ENCODE data around the gene SRSF2. TPM values are rescaled to one million over a fixed set of nuclear protein-coding genes. Genes with fewer than 3 reads are reported as not detected.
"Not testable (repeated sequence)": the region's sequence is repeated elsewhere in the genome, so short reads cannot be mapped to it uniquely, and the experiment has no call there.

Gene SRSF2
- total RNA-seq, 2 donors from 2014 or later, result 242 to 351 TPM

DNA sequence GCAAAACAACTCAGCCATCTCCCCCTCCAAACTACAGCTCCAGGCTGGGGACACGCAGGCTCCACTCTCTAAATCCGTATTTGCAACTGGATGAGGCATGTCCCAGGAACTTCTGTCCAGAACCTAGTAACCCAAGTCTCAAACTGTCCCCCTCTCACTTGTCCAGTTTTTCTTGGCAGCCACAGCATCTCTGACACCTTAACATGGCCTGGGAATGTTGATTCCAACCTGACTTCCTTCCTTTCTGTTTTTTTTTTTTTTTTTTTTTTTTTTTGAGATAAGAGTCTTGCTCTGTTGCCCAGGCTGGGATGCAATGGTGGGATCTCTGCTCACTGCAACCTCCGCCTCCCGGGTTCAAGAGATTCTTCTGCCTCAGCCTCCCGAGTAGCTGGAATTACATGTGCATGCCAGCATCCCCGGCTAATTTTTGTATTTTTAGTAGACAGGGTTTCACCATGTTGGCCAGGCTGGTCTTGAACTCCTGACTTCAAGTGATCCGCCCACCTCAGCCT is 38.6 kb downstream of the SRSF2 start:
- H3K9me3 Mint-ChIP-seq; H3K36me3 Mint-ChIP-seq; ATAC-seq; DNase-seq (ENCODE audit: low spot score in 2 of 2): not testable (repeated sequence)
- peak overlapping the region in 1 of 2 donors; percentile 47 for H3K27ac Mint-ChIP-seq

GRCh38 chr17:76697702-76698465 is 39.2 kb downstream of the SRSF2 start:
- Mint-ChIP-seq H3K9me3 (no peaks in the 10 kb centered on the region), H3K27ac (no peak overlapping the region), H3K36me3 (no peaks in the 10 kb centered on the region)
- ATAC-seq (no peak), DNase-seq (ENCODE audit: low spot score in 2 of 2) (no peak)

- H3K36me3 Mint-ChIP-seq, result no peaks in the 10 kb centered on the region
- no peak overlapping the region for H3K27ac Mint-ChIP-seq
- DNase-seq (ENCODE audit: low spot score in 2 of 2) (no peak), ATAC-seq (peak in 1 of 2 donors; percentile 24)
- no peaks in the 10 kb centered on the region for H3K9me3 Mint-ChIP-seq
Measured at GRCh38 chr17:76696763-76697701, 40.1 kb downstream of the SRSF2 start.

DNA sequence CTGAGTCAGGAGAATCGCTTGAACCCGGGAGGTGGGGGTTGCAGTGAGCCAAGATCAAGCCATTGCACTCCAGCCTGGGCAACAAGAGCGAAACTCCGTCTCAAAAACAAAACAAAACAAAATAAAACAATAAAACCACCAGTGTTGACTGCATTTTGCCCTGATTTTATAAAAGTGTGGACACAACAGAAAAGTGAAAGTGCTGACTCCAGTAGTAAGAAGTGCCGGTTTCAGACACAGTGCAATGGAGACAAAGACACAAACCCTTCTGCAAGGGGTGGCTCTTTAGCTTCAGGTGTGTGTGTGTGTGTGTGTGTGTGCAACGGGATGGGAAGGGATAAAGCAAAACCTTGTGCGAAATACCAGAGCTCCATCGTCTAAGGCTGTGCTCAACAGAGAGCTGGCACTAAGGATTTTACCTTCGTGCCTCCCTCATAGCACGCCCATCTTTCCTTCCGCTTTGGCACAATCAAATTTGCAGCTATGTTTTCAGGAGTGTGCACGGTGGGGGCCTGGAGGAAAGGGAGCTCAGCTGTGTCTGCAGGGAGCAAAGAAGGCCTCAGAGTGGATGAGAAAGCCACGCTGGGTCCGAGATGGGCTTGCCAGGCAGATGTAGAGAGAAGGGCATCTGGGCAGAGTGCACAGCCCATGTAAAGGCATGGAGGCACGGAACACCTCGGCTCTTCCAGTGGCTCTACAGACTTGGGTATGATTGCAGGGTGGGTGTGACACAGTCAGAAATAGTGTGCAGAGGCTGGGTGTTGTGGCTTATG is 41.9 kb downstream of the SRSF2 start:
- no peak for ATAC-seq
- no peak for DNase-seq (ENCODE audit: low spot score in 2 of 2)
- H3K36me3 Mint-ChIP-seq, result no peaks in the 10 kb centered on the region
- H3K9me3 Mint-ChIP-seq, result no peaks in the 10 kb centered on the region
- no peak overlapping the region for H3K27ac Mint-ChIP-seq

DNA sequence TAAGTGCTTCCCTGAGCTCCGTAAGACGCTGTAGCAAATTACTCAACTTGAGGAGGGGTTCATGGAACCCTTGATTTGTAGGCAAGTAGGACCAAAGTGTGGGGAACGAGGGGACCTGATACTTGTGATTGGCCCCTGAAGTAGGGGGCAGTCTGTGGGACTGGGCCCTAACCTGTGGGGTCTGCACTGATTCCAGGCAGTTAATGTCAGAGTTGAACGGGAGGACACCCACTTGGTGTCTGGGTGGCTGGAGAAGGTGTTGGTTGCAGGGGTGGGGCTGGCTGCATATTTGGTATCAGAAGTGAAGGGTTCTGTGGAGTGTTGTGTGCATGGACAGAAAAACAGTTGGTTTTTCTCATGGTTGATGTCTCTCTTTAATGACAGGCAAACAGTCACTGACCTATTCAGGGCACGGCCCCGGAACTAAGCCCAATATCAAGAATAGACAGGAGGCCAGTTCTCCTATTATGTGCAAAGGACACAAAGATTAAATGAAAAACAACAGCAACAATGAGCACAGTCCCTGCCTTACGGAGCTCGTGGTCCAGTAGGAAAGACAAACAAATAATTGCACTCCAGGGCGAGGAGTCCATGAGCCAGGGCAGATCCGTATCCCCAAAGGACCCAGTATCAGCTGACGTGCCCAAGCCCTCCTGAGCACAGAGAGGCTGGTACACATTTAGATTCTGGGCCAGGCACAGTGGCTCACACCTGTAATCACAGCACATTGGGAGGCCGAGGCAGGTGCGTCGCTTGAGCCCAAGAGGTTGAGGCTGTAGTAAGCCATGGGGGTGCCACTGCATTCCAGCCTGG is 45.5 kb downstream of the SRSF2 start:
- ATAC-seq (no peak), DNase-seq (ENCODE audit: low spot score in 2 of 2) (no peak)
- Mint-ChIP-seq H3K27ac (no peak overlapping the region), H3K9me3 (no peaks in the 10 kb centered on the region), H3K36me3 (no peaks in the 10 kb centered on the region)

DNA sequence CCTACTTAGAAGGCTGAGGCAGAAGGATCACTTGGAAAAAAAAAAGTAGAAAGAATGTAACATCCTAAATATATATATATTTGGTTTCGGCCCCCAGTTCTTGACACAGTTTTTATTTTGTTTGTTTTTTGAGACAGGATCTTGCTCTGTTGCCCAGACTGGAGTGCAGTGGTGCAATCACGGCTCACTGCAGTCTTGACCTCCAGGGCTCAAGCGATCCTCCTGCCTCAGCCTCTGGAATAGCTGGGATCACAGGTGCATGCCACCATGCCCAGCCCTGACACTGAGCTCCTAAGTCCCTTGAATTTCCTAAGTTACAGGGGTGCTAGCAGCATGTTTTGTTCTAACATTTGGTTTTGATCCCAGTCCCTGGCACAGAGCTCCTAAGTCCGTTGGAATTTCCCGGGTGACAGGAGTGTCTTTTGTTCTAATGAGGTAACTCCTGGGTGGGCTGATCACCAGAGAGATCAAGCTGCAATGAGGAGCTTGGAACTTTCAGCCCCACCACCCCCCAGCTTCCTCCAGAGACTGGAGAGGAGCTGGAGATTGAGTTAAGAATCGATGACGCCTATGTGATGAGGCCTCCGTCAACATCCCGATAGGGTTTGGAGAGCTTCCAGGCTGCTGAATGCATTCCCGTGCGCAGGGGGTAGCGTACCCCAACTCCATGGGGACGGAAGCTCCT is 46.4 kb downstream of the SRSF2 start:
- Mint-ChIP-seq H3K9me3 (no peaks in the 10 kb centered on the region), H3K27ac (no peak overlapping the region), H3K36me3 (no peaks in the 10 kb centered on the region)
- DNase-seq (ENCODE audit: low spot score in 2 of 2) (no peak), ATAC-seq (no peak)

DNA sequence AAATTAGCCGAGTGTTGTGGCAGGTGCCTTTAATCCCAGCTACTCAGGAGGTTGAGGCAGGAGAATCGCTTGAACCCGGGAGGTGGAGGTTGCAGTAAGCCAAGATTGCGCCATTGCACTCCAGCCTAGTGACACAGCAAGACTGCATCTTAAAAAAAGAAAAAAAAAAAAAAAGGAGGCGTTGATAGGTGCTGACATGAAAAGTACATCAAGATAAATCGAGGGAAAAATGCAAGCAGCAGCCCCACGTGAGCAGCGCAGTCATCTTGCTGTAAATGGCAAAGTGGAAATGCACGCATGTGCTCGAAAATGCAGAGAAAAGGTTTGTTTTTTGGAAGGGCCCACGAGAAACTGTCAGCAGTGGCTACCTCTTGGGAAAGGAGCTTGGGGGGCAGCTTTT is 47.3 kb downstream of the SRSF2 start:
- no peaks in the 10 kb centered on the region for H3K36me3 Mint-ChIP-seq
- DNase-seq (ENCODE audit: low spot score in 2 of 2) (no peak), ATAC-seq (no peak)
- H3K27ac Mint-ChIP-seq, result no peak overlapping the region
- no peaks in the 10 kb centered on the region for H3K9me3 Mint-ChIP-seq

- H3K36me3 Mint-ChIP-seq, result no peaks in the 10 kb centered on the region
- ATAC-seq, result no peak
- no peak overlapping the region for H3K27ac Mint-ChIP-seq
- H3K9me3 Mint-ChIP-seq, result no peaks in the 10 kb centered on the region
- DNase-seq (ENCODE audit: low spot score in 2 of 2), result no peak
Measured at GRCh38 chr17:76688165-76688622, 48.9 kb downstream of the SRSF2 start.

- ATAC-seq (no peak), DNase-seq (ENCODE audit: low spot score in 2 of 2) (no peak)
- Mint-ChIP-seq H3K36me3 (no peaks in the 10 kb centered on the region), H3K9me3 (no peaks in the 10 kb centered on the region), H3K27ac (no peak overlapping the region)
Measured at GRCh38 chr17:76687298-76688164, 49.6 kb downstream of the SRSF2 start.

DNA sequence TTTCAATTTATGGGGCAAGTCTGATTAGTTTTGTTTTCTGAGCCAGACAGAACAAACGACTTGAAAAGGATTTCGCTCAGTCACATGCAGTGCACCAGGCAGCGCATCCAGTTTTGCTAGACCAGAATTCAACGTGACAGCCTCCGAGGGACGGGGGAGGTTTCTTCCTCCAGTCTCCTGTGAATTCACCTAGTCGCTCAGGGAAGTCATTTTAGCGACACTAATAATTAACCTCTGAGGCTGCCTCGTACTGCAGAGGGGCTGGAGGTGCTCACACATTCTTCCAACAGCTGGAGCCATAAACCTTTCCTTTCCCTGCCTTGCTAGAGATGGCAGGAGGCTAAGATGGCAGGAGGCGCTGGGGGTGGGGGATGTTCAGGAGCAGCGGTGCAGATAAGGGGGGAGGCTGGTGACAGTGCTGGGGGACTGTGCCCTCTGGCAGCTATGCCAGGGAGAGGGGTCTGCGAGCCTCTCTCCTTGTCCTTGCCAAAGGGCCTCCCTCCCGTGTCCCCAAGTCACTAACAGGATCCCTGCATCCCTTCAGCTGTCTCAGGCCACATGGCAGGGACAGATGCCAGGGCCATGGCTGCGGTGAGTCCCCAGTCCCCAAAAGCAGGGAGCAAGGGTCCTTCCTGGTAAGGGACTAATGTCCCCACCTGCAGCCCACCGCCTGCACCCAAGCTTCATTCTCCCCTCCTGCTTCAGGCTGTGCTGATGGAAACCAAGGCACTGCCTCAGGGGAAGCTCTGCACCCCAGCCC is 50.4 kb downstream of the SRSF2 start:
- no peaks in the 10 kb centered on the region for H3K9me3 Mint-ChIP-seq
- DNase-seq (ENCODE audit: low spot score in 2 of 2) (no peak), ATAC-seq (no peak)
- H3K36me3 Mint-ChIP-seq, result no peaks in the 10 kb centered on the region
- no peak overlapping the region for H3K27ac Mint-ChIP-seq

- Mint-ChIP-seq H3K9me3 (no peaks in the 10 kb centered on the region), H3K27ac (no peak overlapping the region), H3K36me3 (no peaks in the 10 kb centered on the region)
- ATAC-seq, result no peak
- no peak for DNase-seq (ENCODE audit: low spot score in 2 of 2)
Measured at GRCh38 chr17:76685846-76686245, 51.3 kb downstream of the SRSF2 start.

GRCh38 chr17:76685366-76685765 is 51.8 kb downstream of the SRSF2 start:
- Mint-ChIP-seq H3K36me3 (no peaks in the 10 kb centered on the region), H3K9me3 (no peaks in the 10 kb centered on the region), H3K27ac (no peak overlapping the region)
- ATAC-seq, result no peak
- DNase-seq (ENCODE audit: low spot score in 2 of 2), result no peak

DNA sequence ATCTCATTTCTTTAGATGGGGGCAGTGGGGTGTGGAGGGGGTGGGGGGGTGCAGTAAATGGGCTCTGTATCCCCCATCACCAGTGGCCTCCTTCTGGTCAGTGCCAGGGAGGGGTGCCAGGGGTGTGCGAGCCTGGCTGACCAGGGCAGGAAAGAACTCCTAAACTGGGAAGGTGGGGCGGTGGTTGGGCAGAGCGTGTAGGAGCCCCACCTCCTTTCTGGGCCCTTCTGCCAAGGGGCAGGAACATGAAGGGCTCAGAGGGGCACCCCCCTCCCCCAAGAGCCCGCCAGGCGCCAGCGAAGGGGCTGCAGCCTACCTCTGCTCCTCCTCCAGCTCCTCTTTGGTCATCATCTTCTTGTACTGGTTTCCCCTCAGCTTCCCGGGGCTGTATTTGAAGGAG is 52.4 kb downstream of the SRSF2 start:
- Mint-ChIP-seq H3K9me3 (no peaks in the 10 kb centered on the region), H3K27ac (no peak overlapping the region), H3K36me3 (no peaks in the 10 kb centered on the region)
- no peak for DNase-seq (ENCODE audit: low spot score in 2 of 2)
- ATAC-seq, result no peak

All from activated naive CD4-positive, alpha-beta T cell treated with anti-CD3 and anti-CD28 coated beads, Interleukin-2, amount 50 U/mL, for 72 hours (primary cell).